A673 (cell line): ENCODE results near the gene FHIT. TPM values are rescaled to one million over a fixed set of nuclear protein-coding genes. Genes with fewer than 3 reads are reported as not detected.

ENCODE experiments used
- BruUV-seq: library from RNA; stranded (reverse); fragments of 400-500 nt; replicated peaks from 2 replicates; lab custom pipeline; 2021; lab: Mats Ljungman, UMichigan
- CTCF ChIA-PET: fragments of 300-600 bp; sonication (Branson Sonifier 250); formaldehyde crosslinking; loops from one replicate; lab custom pipeline; 2022; ENCODE audit warnings: antibody characterized with exemption; lab: Charles Lee
- POLR2A ChIA-PET: fragments of 300-600 bp; sonication (Branson Sonifier 250); formaldehyde crosslinking; loops from one replicate; lab custom pipeline; 2022; ENCODE audit warnings: antibody characterized with exemption; ENCODE audit not compliant: low non-redundant PET; lab: Charles Lee
- DNase-seq: peaks from one replicate; pipeline ENCODE4 v3.0.0-alpha.2; 2015; ENCODE audit warnings: low spot score
- H3K27ac ChIP-seq: fragments of 200-600 bp; sonication (generic); 2 replicates; pipeline ENCODE4 v1.5.1; 2016; ENCODE audit warnings: mixed run types, low read depth, mild to moderate bottlenecking, mixed read lengths, antibody characterized with exemption, low read length; ENCODE audit not compliant: poor library complexity, severe bottlenecking
- H3K27me3 ChIP-seq: fragments of 200-600 bp; sonication (generic); replicated peaks from 2 replicates; pipeline ENCODE4 v1.6.1; 2017; ENCODE audit warnings: mixed run types, low read depth, mild to moderate bottlenecking, mixed read lengths, antibody characterized with exemption, low read length; ENCODE audit not compliant: insufficient read depth, poor library complexity
- H3K36me3 ChIP-seq: fragments of 200-600 bp; sonication (generic); 2 replicates; pipeline ENCODE4 v1.6.1; 2016; ENCODE audit warnings: mixed run types, mild to moderate bottlenecking, mixed read lengths, antibody characterized with exemption, low read length; ENCODE audit not compliant: insufficient read depth, poor library complexity, severe bottlenecking
- H3K4me1 ChIP-seq: fragments of 200-600 bp; sonication (generic); 2 replicates; pipeline ENCODE4 v1.6.1; 2017; ENCODE audit warnings: mixed run types, mild to moderate bottlenecking, mixed read lengths, antibody characterized with exemption, low read length; ENCODE audit not compliant: insufficient read depth, poor library complexity, severe bottlenecking
- H3K4me3 ChIP-seq: fragments of 200-600 bp; sonication (generic); 2 replicates; pipeline ENCODE4 v1.5.1; 2016; ENCODE audit warnings: low read depth, mixed run types, mild to moderate bottlenecking, mixed read lengths, low read length; ENCODE audit not compliant: poor library complexity, severe bottlenecking
- H3K9me3 ChIP-seq: fragments of 200-600 bp; sonication (generic); 2 replicates; pipeline ENCODE4 v1.6.1; 2016; ENCODE audit warnings: mixed run types, low read depth, mild to moderate bottlenecking, mixed read lengths, antibody characterized with exemption, low read length; ENCODE audit not compliant: poor library complexity, severe bottlenecking
- EZH2 ChIP-seq: fragments of 200-600 bp; sonication (generic); IDR thresholded peaks from 2 replicates; pipeline ENCODE4 v1.6.1; 2017; ENCODE audit warnings: borderline replicate concordance, low read depth, mild to moderate bottlenecking, mixed read lengths, antibody characterized with exemption, low read length; ENCODE audit not compliant: poor library complexity, severe bottlenecking
- intact Hi-C: fragments of 100-400 bp; cut with micrococcal nuclease; formaldehyde crosslinking; loops from one replicate; pipeline ENCODE4 v1.10.0; 2022; ENCODE audit not compliant: unreplicated experiment
- total RNA-seq: library from RNA; stranded (reverse); gene quantifications from 2 replicates; pipeline ENCODE4 v1.2.3, GENCODE V29; 2021
- TF ChIP-seq, protein P1 (sequence below): fragments of 300-800, 200-600 bp; sonication (generic); conservative IDR thresholded peaks from 2 replicates; pipeline ENCODE4 v1.5.1; 2017; ENCODE audit warnings: low read depth, mild to moderate bottlenecking, antibody characterized with exemption, low read length, moderate library complexity, mixed read lengths

The FHIT gene
- total RNA-seq, 1 experiment from 2014 or later = not detected

DNA sequence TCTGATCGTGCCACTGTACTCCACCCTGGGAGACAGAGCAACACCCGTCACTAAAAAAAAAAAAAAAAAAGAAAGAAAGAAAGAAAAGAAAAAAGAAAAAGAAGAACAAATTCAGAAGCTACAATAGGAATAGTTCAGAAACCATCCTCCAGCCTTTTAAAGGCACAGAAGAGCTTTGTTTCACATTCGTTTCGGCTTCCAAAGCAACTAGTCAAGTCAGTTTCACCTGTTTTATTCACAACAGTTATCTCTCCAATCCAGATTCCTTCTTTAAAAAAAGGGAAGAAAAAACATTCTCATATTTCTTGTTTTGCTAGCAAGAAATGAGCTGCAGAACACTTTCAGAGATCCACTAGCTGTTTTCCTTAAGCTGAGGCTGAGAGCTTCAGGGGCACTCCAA is 1433.7 kb downstream of the FHIT start:
- POLR2A ChIA-PET = no interaction called here
- no peak for DNase-seq
- Histone ChIP-seq H3K4me3 (no peak overlapping the region), H3K27ac (no peak overlapping the region), H3K9me3 (no peaks in the 10 kb centered on the region), H3K4me1 (peaks cover 6% of the 10 kb centered on the region), H3K36me3 (no peaks in the 10 kb centered on the region), H3K27me3 (no peaks in the 10 kb centered on the region)
- CTCF ChIA-PET = interaction anchor here (0.6 kb wide), 1 partner anchor 13 kb away, joined by 3 read pairs; no protein-coding TSS in a partner anchor
- TF ChIP-seq, protein P1, sequence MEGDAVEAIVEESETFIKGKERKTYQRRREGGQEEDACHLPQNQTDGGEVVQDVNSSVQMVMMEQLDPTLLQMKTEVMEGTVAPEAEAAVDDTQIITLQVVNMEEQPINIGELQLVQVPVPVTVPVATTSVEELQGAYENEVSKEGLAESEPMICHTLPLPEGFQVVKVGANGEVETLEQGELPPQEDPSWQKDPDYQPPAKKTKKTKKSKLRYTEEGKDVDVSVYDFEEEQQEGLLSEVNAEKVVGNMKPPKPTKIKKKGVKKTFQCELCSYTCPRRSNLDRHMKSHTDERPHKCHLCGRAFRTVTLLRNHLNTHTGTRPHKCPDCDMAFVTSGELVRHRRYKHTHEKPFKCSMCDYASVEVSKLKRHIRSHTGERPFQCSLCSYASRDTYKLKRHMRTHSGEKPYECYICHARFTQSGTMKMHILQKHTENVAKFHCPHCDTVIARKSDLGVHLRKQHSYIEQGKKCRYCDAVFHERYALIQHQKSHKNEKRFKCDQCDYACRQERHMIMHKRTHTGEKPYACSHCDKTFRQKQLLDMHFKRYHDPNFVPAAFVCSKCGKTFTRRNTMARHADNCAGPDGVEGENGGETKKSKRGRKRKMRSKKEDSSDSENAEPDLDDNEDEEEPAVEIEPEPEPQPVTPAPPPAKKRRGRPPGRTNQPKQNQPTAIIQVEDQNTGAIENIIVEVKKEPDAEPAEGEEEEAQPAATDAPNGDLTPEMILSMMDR = no peak
- intact Hi-C loops = no loop called here
- BruUV-seq = no TSS peak

DNA sequence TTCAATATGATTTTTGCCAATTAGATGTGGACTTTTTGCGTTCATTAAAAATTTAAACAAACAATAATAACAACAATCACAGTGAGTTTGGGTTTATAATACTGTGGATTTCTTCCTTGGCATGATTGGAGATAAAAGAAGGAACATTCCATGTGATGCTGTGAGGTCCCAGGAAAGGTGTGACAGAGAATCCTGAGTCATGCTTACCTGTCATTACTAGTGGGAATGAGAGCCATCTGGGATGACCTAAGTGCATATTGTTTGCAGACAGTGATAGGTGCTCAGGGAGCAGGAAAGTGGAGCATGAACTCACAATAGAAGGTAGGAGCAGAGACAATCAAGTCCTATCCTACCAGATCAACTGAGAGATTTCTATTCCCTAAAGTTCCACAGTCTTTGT is 1434.9 kb downstream of the FHIT start:
- BruUV-seq = no TSS peak
- no peak for TF ChIP-seq EZH2
- TF ChIP-seq, protein P1 = no peak
- POLR2A ChIA-PET = no interaction called here
- intact Hi-C loops = no loop called here
- DNase-seq = no peak
- no peak overlapping the region for H3K4me3 ChIP-seq
- no peak overlapping the region for H3K27ac ChIP-seq
- H3K4me1 ChIP-seq = peaks cover 7% of the 10 kb centered on the region
- no peaks in the 10 kb centered on the region for H3K36me3 ChIP-seq
- H3K9me3 ChIP-seq = no peaks in the 10 kb centered on the region
- CTCF ChIA-PET = no interaction called here
- no peaks in the 10 kb centered on the region for H3K27me3 ChIP-seq

DNA sequence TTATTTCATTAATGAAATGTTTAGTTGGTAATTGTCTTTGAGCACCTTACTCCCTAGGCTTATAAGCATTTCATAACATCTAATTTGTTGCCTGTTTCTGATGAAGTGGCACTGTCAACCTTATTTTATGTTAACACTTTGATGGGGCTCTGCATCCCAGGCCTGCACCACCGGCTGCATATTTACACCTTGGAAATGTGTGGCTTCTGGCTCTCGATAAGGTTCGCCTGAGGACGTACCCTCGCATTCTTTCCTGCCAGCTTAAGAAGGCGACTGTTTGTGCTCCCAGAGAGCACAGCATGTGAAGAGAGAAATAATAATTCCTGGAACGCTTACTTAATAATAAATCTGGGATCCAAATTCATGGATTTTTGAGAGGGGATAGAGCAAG is 1438.1 kb downstream of the FHIT start:
- ChIA-PET POLR2A (no interaction called here), CTCF (no interaction called here)
- Histone ChIP-seq H3K4me3 (no peak overlapping the region), H3K27ac (no peak overlapping the region), H3K9me3 (no peaks in the 10 kb centered on the region), H3K27me3 (no peaks in the 10 kb centered on the region), H3K36me3 (no peaks in the 10 kb centered on the region), H3K4me1 (peaks cover 7% of the 10 kb centered on the region)
- BruUV-seq = no TSS peak
- intact Hi-C loops = no loop called here
- TF ChIP-seq, protein P1 = no peak
- TF ChIP-seq EZH2 = no peak
- DNase-seq = no peak
